ENCODE results near the gene CFAP299.
"Not testable (repeated sequence)": the region's sequence is repeated elsewhere in the genome, so short reads cannot be mapped to it uniquely, and the experiment has no call there.

The CFAP299 gene

DNA sequence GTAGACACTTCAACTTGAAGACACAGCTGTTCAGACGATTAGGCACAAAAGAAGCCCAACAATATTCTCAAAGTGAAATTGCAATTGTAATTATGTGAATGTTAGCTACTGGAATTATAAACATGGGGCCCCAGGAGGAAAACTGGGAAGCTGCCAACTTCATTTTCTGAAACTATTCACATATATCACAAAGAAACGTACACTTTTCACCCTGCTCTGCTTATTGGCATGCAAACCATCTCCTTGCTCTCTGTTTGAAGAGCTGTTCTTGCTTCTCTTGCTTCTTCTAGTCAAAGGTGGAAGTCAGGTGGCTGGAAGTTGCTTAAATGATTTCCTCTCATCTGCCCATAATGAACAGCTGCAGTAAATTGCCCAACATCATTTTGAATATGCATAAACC, 320.1 kb downstream of the CFAP299 start:
- no peak for DNase-seq (ENCODE audit: low read depth)
- TF ChIP-seq, protein P1, sequence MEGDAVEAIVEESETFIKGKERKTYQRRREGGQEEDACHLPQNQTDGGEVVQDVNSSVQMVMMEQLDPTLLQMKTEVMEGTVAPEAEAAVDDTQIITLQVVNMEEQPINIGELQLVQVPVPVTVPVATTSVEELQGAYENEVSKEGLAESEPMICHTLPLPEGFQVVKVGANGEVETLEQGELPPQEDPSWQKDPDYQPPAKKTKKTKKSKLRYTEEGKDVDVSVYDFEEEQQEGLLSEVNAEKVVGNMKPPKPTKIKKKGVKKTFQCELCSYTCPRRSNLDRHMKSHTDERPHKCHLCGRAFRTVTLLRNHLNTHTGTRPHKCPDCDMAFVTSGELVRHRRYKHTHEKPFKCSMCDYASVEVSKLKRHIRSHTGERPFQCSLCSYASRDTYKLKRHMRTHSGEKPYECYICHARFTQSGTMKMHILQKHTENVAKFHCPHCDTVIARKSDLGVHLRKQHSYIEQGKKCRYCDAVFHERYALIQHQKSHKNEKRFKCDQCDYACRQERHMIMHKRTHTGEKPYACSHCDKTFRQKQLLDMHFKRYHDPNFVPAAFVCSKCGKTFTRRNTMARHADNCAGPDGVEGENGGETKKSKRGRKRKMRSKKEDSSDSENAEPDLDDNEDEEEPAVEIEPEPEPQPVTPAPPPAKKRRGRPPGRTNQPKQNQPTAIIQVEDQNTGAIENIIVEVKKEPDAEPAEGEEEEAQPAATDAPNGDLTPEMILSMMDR (IDR thresholded peaks at IDR 0.05; ENCODE audit: low read length, missing control alignments), result no peak
- H3K4me3 ChIP-seq (replicated peaks; ENCODE audit: low read depth, low read length), result no peak overlapping the region

DNA sequence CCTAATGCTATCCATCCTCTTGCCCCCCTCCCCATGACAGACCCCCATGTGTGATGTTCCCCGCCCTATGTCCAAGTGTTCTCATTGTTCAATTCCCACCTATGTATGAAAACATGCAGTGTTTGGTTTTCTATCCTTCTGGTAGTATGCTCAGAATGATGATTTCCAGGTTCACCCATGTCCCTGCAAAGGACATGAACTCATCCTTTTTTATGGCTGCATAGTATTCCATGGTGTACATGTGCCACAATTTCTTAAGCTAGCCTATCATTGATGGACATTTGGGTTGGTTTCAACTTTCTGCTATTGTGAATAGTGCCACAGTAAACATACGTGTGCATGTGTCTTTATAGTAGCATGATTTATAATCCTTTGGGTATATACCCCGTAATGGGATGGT, 334.6 kb downstream of the CFAP299 start:
- not testable (repeated sequence) for H3K4me3 ChIP-seq (replicated peaks; ENCODE audit: low read depth, low read length); DNase-seq (ENCODE audit: low read depth)

DNA sequence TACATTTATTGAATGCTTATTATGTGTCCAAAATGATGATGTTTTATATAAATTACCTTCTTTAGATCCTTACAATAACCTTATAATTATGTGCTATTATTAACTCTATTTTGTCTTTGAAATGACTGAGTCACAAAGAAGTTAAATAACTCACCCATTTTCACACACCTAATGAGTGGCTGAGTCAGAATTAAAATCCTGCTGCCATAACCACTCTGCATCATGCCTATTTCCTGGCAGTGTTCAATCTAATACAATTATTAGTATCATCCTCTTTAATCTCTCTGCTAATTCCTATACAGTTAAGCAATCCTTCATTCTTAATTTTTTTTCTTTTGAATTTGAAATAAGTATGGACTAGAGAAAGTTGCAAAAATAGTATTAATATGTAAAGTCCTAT, 342.9 kb downstream of the CFAP299 start:
- no peak for DNase-seq (ENCODE audit: low read depth)
- no peak overlapping the region for H3K4me3 ChIP-seq (replicated peaks; ENCODE audit: low read depth, low read length)
- TF ChIP-seq, protein P1 (IDR thresholded peaks at IDR 0.05; ENCODE audit: low read length, missing control alignments), result no peak

DNA sequence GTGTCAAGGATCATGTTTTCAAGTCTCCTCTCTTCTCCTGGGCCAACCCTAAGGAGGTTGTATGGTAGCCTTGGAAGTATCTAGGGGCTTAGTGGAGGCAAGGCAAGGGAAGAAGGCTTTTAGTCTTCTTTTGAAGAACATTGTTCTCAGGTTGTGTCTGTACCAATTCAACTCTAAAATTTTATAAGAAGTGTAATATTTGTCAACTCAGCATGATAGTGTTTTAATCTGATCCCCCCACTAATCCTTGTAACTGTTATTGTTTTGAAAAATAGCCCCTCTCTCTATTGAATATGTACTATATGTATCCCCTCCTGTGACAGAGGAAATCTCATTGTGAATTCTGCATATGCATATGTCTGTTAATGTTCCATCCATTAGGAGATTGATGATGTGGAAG, 345.4 kb downstream of the CFAP299 start:
- TF ChIP-seq, protein P1 (IDR thresholded peaks at IDR 0.05; ENCODE audit: low read length, missing control alignments), result no peak
- no peak overlapping the region for H3K4me3 ChIP-seq (replicated peaks; ENCODE audit: low read depth, low read length)
- no peak for DNase-seq (ENCODE audit: low read depth)

DNA sequence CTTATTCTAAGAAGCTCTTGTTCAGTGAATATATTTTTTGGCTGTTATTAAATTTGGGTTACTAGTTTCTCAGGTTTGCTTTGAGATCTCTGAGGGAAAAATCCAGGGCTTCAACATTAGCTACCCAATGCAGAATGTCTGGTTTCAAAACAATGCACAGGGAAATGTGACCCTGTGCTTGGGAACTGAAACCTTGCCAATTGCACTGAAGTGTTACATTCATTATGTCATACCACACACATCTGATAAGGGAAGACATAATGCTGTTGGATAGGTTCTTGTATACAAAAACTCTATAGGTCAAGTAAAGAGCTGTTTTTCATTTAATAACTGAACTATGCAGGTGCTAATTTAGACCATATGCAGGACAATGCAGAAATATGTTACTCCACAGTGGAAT, 349.7 kb downstream of the CFAP299 start:
- no peak overlapping the region for H3K4me3 ChIP-seq (replicated peaks; ENCODE audit: low read depth, low read length)
- no peak for DNase-seq (ENCODE audit: low read depth)
- TF ChIP-seq, protein P1 (IDR thresholded peaks at IDR 0.05; ENCODE audit: low read length, missing control alignments), result no peak

DNA sequence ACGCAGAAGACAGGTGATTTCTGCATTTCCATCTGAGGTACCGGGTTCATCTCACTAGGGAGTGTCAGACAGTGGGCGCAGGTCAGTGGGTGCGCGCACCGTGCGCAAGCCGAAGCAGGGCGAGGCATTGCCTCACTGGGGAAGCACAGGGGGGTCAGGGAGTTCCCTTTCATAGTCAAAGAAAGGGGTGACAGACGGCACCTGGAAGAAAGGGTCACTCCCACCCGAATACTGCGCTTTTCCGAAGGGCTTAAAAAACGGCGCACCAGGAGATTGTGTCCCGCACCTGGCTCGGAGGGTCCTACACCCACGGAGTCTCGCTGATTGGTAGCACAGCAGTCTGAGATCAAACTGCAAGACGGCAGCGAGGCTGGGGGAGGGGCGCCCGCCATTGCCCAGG, 352.2 kb downstream of the CFAP299 start:
- not testable (repeated sequence) for DNase-seq (ENCODE audit: low read depth); H3K4me3 ChIP-seq (replicated peaks; ENCODE audit: low read depth, low read length)

DNA sequence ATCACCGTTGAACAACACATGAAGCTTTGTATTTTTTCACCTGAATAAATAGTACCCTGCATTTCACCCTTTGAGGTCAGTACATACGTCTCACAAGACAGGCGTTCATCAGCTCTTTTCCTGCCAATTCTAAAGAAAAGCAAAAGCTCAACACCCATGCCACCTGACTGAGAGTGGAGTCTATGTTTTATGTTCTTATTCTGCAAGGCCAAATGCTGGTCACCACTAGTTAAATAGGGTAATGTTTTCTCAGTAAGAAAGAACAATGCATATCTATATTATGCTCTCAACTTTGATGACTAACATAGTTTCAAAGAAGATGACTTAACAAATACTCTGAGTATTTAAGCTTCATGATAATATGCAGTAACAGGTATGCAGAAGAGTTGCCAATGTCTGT, 358.6 kb downstream of the CFAP299 start:
- DNase-seq (ENCODE audit: low read depth), result no peak
- TF ChIP-seq, protein P1 (IDR thresholded peaks at IDR 0.05; ENCODE audit: low read length, missing control alignments), result no peak
- H3K4me3 ChIP-seq (replicated peaks; ENCODE audit: low read depth, low read length), result no peak overlapping the region

DNA sequence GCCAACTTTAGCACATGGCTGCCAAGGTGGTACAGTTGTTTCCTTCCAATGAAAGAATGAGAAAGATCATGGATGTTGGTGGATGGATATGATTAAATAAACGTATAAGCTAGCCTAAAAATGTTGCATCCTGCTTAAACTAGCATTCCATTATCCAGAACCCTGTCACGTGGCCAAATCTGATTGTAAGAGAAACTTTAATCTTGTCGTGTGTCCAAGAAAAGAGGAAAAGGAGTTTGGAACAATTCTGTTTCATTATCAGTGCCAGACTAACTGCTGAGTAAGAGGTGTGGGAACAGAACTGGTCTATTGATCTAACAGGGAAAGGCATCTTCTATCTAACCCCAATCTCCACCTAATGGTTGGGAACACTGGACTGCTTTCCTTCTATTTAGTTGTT, 369.8 kb downstream of the CFAP299 start:
- TF ChIP-seq, protein P1 (IDR thresholded peaks at IDR 0.05; ENCODE audit: low read length, missing control alignments), result no peak
- peak; percentile 4 for DNase-seq (ENCODE audit: low read depth)
- no peak overlapping the region for H3K4me3 ChIP-seq (replicated peaks; ENCODE audit: low read depth, low read length)

Data from fibroblast of pulmonary artery (primary cell).